Tibial nerve (tissue), 4 donors: ENCODE data around the gene SEC24A.

Experiments
- CTCF ChIP-seq, 5 experiments: fragments of 200-600 bp in 3 of 5; fragments of 450-650 bp in 2 of 5; sonication (generic) in 3 of 5; IDR thresholded peaks; one replicate each; pipeline ENCODE4 v1.5.1; 2016 to 2019; ENCODE audit warnings: antibody characterized with exemption in 5 of 5, mild to moderate bottlenecking in 3 of 5, moderate library complexity in 2 of 5
- EP300 ChIP-seq, 2 donors: sonication (generic); formaldehyde crosslinking; IDR thresholded peaks; one replicate each; pipeline ENCODE4 v1.6.1; 2017; ENCODE audit warnings: antibody characterized with exemption in 2 of 2, mild to moderate bottlenecking in 1 of 2
- POLR2A ChIP-seq, 2 donors: fragments of 450-650 bp; IDR thresholded peaks; one replicate each; pipeline ENCODE4 v1.6.1; 2017; ENCODE audit warnings: antibody characterized with exemption in 2 of 2, mild to moderate bottlenecking in 2 of 2, moderate library complexity in 2 of 2

- no peak for TF ChIP-seq CTCF (IDR thresholded peaks at IDR 0.05)
- TF ChIP-seq EP300 (IDR thresholded peaks at IDR 0.05): no peak
- no peak for TF ChIP-seq POLR2A (IDR thresholded peaks at IDR 0.05)
Observed at GRCh38 chr5:134610725-134611124, 37.9 kb upstream of the SEC24A start.
